Peyer's patch (tissue), 4 donors: Measurements from ENCODE around the gene CNIH1. TPM values are rescaled to one million over a fixed set of nuclear protein-coding genes. Genes with fewer than 3 reads are reported as not detected.
A peak's percentile ranks its signal among the peaks of the same experiment; 100 is the strongest.

Source experiments
- DNase-seq, 3 donors: peaks; one replicate each; pipeline ENCODE4 v3.0.0-alpha.2; 2017 to 2019
- H3K27ac ChIP-seq, 4 donors: fragments of 200-600 bp; sonication (generic); one replicate each; pipeline ENCODE4 v1.5.1; 2016 to 2019
- H3K27me3 ChIP-seq, 2 donors: fragments of 200-600 bp; sonication (generic); one replicate each; pipeline ENCODE4 v1.5.1; 2019
- H3K36me3 ChIP-seq, 3 donors: fragments of 200-600 bp; sonication (generic); one replicate each; pipeline ENCODE4 v1.5.1; 2016 to 2019
- H3K4me1 ChIP-seq, 4 donors: fragments of 200-600 bp; sonication (generic); one replicate each; pipeline ENCODE4 v1.5.1; 2016 to 2019
- H3K4me3 ChIP-seq, 4 donors: fragments of 200-600 bp; sonication (generic); 1 replicate in 3 of 4; 2 replicates in 1 of 4; pipeline ENCODE4 v1.5.1; 2016 to 2019; ENCODE audit warnings: mild to moderate bottlenecking in 1 of 4
- H3K9me3 ChIP-seq, 4 donors: fragments of 200-600 bp; sonication (generic); one replicate each; pipeline ENCODE4 v1.5.1; 2016 to 2019; ENCODE audit warnings: mild to moderate bottlenecking in 1 of 4
- POLR2A ChIP-seq, 2 donors: fragments of 450-650 bp; IDR thresholded peaks; one replicate each; pipeline ENCODE4 v1.5.1; 2017; ENCODE audit warnings: antibody characterized with exemption in 2 of 2, mild to moderate bottlenecking in 2 of 2, moderate library complexity in 2 of 2
- total RNA-seq, 4 donors: library from RNA; depleted of rRNA; stranded (reverse); fragments of >200 nt; gene quantifications; one replicate each; pipeline ENCODE4 v1.1.0, GENCODE V29; 2016
- TF ChIP-seq, protein P1 (sequence below), 6 experiments: fragments of 450-650 bp in 4 of 6; fragments of 200-600 bp in 2 of 6; sonication (generic) in 1 of 6; IDR thresholded peaks; one replicate each; pipeline ENCODE4 v1.5.1; 2017 to 2019; ENCODE audit warnings: antibody characterized with exemption in 6 of 6, mild to moderate bottlenecking in 3 of 6, moderate library complexity in 1 of 6

The CNIH1 gene
- total RNA-seq, 4 donors from 2014 or later, result 61.1 to 130 (median 121) TPM

DNA sequence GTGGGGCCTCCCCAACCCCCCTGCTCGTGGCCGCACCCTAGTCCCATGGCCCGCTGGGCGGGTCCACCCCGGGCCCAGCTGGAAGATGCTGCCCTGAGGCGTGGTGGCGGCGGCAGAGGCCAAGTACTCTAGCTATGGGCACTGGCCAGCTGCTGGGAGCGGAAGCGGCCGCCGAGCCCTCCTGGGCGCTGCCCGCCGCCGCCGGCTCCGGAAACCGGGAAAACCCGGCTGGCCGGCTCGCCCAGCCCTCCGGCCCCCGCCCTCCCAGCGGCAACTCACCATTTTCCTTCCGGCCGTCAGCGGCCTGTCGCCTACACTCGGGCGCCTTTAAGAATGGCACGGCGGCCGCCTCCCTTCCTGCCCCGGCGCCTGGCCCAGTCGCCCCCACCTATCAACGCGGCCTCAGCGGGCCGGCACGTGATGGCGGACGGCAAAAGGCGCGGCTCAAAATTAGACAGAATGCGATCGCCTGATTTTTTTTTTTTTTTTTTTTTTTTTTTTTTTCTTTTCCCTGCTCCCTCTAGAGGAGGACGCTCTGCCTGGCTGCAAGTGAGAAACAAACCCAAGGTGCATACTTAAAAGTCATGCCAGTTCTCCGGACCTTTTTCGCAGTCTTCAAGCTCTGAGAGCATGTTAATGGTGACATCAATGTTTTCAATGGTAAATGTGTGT is 47.6 kb upstream of the CNIH1 start, which contains the start of gene GMFB:
Gene GMFB (minus strand): TSS at position 335 of the 672 bp plus-strand sequence. CDS start 53 bp downstream, at position 282.
- Histone ChIP-seq H3K4me3 (peak within 1 kb of the TSS; percentile 73 to 98 (median 86)), H3K36me3 (no peaks in the 10 kb centered on the region), H3K9me3 (no peaks in the 10 kb centered on the region), H3K27me3 (no peaks in the 10 kb centered on the region), H3K4me1 (peaks cover 0 to 32% (median 2%) of the 10 kb centered on the region in 4 donors), H3K27ac (peak within 1 kb of the TSS; percentile 89 to 99 (median 94))
- TF ChIP-seq, protein P1, sequence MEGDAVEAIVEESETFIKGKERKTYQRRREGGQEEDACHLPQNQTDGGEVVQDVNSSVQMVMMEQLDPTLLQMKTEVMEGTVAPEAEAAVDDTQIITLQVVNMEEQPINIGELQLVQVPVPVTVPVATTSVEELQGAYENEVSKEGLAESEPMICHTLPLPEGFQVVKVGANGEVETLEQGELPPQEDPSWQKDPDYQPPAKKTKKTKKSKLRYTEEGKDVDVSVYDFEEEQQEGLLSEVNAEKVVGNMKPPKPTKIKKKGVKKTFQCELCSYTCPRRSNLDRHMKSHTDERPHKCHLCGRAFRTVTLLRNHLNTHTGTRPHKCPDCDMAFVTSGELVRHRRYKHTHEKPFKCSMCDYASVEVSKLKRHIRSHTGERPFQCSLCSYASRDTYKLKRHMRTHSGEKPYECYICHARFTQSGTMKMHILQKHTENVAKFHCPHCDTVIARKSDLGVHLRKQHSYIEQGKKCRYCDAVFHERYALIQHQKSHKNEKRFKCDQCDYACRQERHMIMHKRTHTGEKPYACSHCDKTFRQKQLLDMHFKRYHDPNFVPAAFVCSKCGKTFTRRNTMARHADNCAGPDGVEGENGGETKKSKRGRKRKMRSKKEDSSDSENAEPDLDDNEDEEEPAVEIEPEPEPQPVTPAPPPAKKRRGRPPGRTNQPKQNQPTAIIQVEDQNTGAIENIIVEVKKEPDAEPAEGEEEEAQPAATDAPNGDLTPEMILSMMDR (IDR thresholded peaks at IDR 0.05), result peak in 5 of 6 experiments; percentile 1 to 42 (median 29)
- TF ChIP-seq POLR2A (IDR thresholded peaks at IDR 0.05), result peak; percentile 88 to 91
- peak; percentile 89 to 96 (median 95) for DNase-seq

DNA sequence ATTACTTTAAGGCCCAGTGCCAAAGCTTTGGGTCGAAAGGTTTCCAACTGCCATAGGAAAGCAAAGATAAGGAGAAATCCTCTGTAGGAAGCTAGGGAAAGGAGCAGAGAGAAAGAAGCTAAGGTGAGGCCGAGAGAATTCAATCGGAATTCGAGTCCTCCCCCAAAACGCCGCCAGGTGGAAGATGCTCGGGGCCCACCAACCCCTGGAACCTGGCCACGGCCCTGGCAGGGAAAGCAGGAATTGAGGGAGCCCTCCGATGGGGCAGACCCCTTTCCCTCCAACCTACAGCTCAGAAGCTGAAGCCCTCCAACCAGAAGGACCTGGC is 47.1 kb upstream of the CNIH1 start:
- TF ChIP-seq POLR2A (IDR thresholded peaks at IDR 0.05), result no peak
- TF ChIP-seq, protein P1 (IDR thresholded peaks at IDR 0.05), result no peak
- peak overlapping the region; percentile 73 to 98 (median 86) for H3K4me3 ChIP-seq
- H3K27me3 ChIP-seq, result no peaks in the 10 kb centered on the region
- H3K36me3 ChIP-seq, result peaks cover 0 to 1% (median 0%) of the 10 kb centered on the region in 3 donors
- H3K9me3 ChIP-seq, result no peaks in the 10 kb centered on the region
- DNase-seq, result no peak
- peaks cover 0 to 37% (median 2%) of the 10 kb centered on the region in 4 donors for H3K4me1 ChIP-seq
- peak overlapping the region; percentile 89 to 99 (median 94) for H3K27ac ChIP-seq

DNA sequence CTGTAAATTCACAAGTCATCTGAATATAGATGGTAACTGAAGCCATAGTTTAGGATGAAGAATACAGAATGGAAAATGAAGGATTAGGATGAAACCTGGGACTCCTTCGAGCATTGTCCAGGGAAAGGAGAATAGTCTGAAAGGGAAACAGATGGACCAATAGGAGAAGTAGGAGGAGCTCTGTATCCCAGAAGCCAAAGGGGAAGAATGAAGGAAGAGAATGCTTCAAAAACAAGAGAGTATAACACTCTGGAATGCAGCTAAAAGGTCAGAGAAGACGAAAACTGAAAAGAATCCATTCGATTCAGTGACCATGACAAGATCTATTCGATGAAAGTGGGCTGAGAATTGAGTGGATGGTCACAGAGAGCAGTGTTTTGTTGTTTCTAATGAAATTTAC is 46.6 kb upstream of the CNIH1 start:
- Histone ChIP-seq H3K4me1 (peaks cover 0 to 37% (median 2%) of the 10 kb centered on the region in 4 donors), H3K27ac (peak overlapping the region; percentile 89 to 99 (median 94)), H3K9me3 (no peaks in the 10 kb centered on the region), H3K4me3 (peak overlapping the region in 3 of 4 donors; percentile 81 to 98 (median 90)), H3K27me3 (no peaks in the 10 kb centered on the region), H3K36me3 (peaks cover 0 to 5% (median 0%) of the 10 kb centered on the region in 3 donors)
- DNase-seq, result no peak
- no peak for TF ChIP-seq POLR2A (IDR thresholded peaks at IDR 0.05)
- TF ChIP-seq, protein P1 (IDR thresholded peaks at IDR 0.05), result no peak

DNA sequence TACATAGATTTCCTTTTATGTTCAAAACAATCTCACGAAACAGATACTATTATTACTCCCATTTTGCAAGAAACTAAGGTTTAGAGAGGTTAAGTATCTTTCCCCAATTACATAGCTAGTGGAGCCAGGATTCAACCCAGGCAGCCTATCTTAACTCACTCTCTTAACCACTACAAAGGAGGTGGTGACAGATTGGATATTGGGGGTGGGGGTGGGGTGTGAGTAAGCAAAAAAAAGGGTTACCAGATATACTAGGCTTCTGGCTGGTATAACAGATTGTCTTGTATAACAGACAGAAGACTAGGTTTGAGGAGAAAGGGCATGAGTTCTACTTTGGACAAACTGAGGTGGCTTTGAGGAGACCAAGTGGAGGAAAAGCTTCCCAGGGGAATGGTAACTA is 45.5 kb upstream of the CNIH1 start:
- no peak for TF ChIP-seq POLR2A (IDR thresholded peaks at IDR 0.05)
- H3K4me3 ChIP-seq, result no peak overlapping the region
- H3K27me3 ChIP-seq, result no peaks in the 10 kb centered on the region
- no peak overlapping the region for H3K27ac ChIP-seq
- peaks cover 0 to 37% (median 2%) of the 10 kb centered on the region in 4 donors for H3K4me1 ChIP-seq
- no peak for DNase-seq
- H3K9me3 ChIP-seq, result no peaks in the 10 kb centered on the region
- H3K36me3 ChIP-seq, result peaks cover 0 to 12% (median 0%) of the 10 kb centered on the region in 3 donors

DNA sequence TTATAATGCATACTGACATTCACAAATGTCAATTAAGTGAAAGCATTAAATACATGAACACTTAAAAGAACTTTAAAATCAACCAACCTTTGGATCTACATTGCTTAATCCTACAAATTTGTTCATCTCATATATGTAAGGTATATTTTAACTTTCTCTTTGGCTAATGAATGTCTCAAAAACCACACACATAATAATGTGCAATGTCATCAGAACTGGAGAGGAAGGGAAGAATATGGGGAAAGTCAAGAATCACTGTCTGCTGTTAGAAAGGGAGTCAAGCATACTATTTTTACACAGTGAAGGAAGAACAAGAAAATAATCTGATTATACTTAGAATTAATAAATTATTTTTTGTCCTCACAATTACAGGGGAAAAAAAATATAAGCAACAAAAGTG is 42.7 kb upstream of the CNIH1 start:
- TF ChIP-seq, protein P1 (IDR thresholded peaks at IDR 0.05), result no peak
- no peak for TF ChIP-seq POLR2A (IDR thresholded peaks at IDR 0.05)
- H3K4me3 ChIP-seq, result no peak overlapping the region
- H3K9me3 ChIP-seq, result no peaks in the 10 kb centered on the region
- peaks cover 0 to 26% (median 0%) of the 10 kb centered on the region in 4 donors for H3K4me1 ChIP-seq
- peaks cover 0 to 32% (median 0%) of the 10 kb centered on the region in 3 donors for H3K36me3 ChIP-seq
- no peaks in the 10 kb centered on the region for H3K27me3 ChIP-seq
- H3K27ac ChIP-seq, result no peak overlapping the region
- no peak for DNase-seq

DNA sequence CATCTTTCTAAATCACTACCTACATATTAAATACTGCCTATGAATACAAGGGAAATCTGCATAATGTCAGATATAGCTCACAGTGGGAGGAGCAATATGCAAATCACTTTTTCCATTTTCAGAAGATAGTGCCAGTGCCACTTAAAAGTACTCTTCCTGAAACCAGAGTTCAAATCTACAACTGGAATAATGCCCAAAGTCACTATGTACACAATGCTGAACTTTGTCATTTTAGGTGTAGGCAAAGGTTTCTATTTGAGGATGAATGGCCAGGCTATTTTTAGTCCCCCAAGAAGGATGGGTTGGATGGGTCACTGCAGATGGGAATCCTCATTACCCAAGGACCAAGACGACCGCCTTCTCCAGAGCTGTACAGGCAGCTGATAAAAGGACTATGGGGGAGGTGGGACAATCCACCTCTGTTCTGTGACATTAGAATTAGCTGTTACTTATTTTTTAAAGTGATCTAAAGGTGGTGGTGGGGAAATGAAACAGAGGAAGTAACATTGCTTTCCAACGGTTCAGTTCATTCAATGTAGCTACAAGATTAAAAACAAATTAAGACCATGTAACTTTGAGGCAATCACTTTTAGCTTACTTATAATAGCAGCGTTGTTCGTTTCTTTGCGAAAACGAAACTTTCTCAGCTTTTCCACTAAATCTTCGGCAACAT is 42.0 kb upstream of the CNIH1 start:
- Histone ChIP-seq H3K36me3 (peaks cover 0 to 38% (median 0%) of the 10 kb centered on the region in 3 donors), H3K27me3 (no peaks in the 10 kb centered on the region), H3K4me1 (peaks cover 0 to 26% (median 0%) of the 10 kb centered on the region in 4 donors), H3K4me3 (no peak overlapping the region), H3K27ac (no peak overlapping the region), H3K9me3 (no peaks in the 10 kb centered on the region)
- no peak for DNase-seq
- TF ChIP-seq, protein P1 (IDR thresholded peaks at IDR 0.05), result no peak
- TF ChIP-seq POLR2A (IDR thresholded peaks at IDR 0.05), result no peak
